NCI-H2196 (cell line): ENCODE data around the gene HPX.

ENCODE experiments used
- DNase-seq: peaks from one replicate; lab custom pipeline; 2025; ENCODE audit not compliant: unreplicated experiment; lab: John Stamatoyannopoulos, UW

The HPX gene

GRCh38 chr11:6418557-6419008 lies 22.2 kb downstream of the HPX start:
- DNase-seq = no peak

- DNase-seq = no peak
Observed at GRCh38 chr11:6417907-6418556, 22.8 kb downstream of the HPX start.

GRCh38 chr11:6415797-6416196 lies 25.0 kb downstream of the HPX start:
- DNase-seq = no peak

GRCh38 chr11:6414874-6415328 lies 25.9 kb downstream of the HPX start:
- no peak for DNase-seq

GRCh38 chr11:6413791-6414201 lies 27.0 kb downstream of the HPX start:
- DNase-seq = no peak

GRCh38 chr11:6411594-6412031 lies 29.2 kb downstream of the HPX start:
- no peak for DNase-seq

GRCh38 chr11:6410695-6411430 lies 29.9 kb downstream of the HPX start:
- DNase-seq = no peak

GRCh38 chr11:6406370-6406769 lies 34.4 kb downstream of the HPX start:
- no peak for DNase-seq

- no peak for DNase-seq
Observed at GRCh38 chr11:6405846-6406245, 34.9 kb downstream of the HPX start.

GRCh38 chr11:6405052-6405667 lies 35.6 kb downstream of the HPX start:
- no peak for DNase-seq

- no peak for DNase-seq
Observed at GRCh38 chr11:6404342-6405051, 36.3 kb downstream of the HPX start.

- DNase-seq = no peak
Observed at GRCh38 chr11:6403539-6403938, 37.2 kb downstream of the HPX start.

GRCh38 chr11:6402561-6402981 lies 38.2 kb downstream of the HPX start:
- DNase-seq = no peak

GRCh38 chr11:6402061-6402470 lies 38.7 kb downstream of the HPX start:
- DNase-seq = no peak

- no peak for DNase-seq
Observed at GRCh38 chr11:6401464-6401863, 39.3 kb downstream of the HPX start.

GRCh38 chr11:6400431-6401345 lies 40.1 kb downstream of the HPX start:
- no peak for DNase-seq

GRCh38 chr11:6397636-6398035 lies 43.2 kb downstream of the HPX start:
- DNase-seq = no peak

GRCh38 chr11:6397156-6397555 lies 43.6 kb downstream of the HPX start:
- DNase-seq = no peak

- DNase-seq = no peak
Observed at GRCh38 chr11:6395470-6396060, 45.2 kb downstream of the HPX start.
